HL-60 (cell line): ENCODE data around the gene COTL1.
A peak's percentile ranks its signal among the peaks of the same experiment; 100 is the strongest.

Source experiments
- DNase-seq, 2 experiments: peaks; one replicate each; pipeline ENCODE4 v3.0.0-alpha.2; 2010 to 2020; ENCODE audit warnings: low read depth in 1 of 2, low spot score in 1 of 2
- H3K27ac ChIP-seq: fragments of 250-450 bp; sonication (Bioruptor Pico); replicated peaks from 2 replicates; pipeline ENCODE4 v1.5.1; 2020; ENCODE audit warnings: mild to moderate bottlenecking, moderate library complexity
- H3K27me3 ChIP-seq: fragments of 250-450 bp; sonication (Bioruptor Pico); 2 replicates; pipeline ENCODE4 v1.5.1; 2021; ENCODE audit warnings: mild to moderate bottlenecking, moderate library complexity; ENCODE audit not compliant: insufficient read depth, poor library complexity, severe bottlenecking
- H3K4me3 ChIP-seq: replicated peaks from 2 replicates; pipeline ENCODE4 v1.5.1; 2011; ENCODE audit warnings: mild to moderate bottlenecking, control low read depth, low read length; ENCODE audit not compliant: insufficient read depth
- GABPA ChIP-seq: IDR thresholded peaks from 2 replicates; pipeline ENCODE4 v1.6.1; 2012; ENCODE audit warnings: low read depth
- POLR2AphosphoS5 ChIP-seq: IDR thresholded peaks from 2 replicates; pipeline ENCODE4 v1.6.1; 2012; ENCODE audit warnings: low read depth
- SPI1 ChIP-seq: IDR thresholded peaks from 2 replicates; pipeline ENCODE4 v1.6.1; 2012; ENCODE audit warnings: low read depth, mild to moderate bottlenecking, borderline replicate concordance
- TF ChIP-seq, protein P1 (sequence below): IDR thresholded peaks from one replicate; pipeline ENCODE4 v1.5.1; 2011; ENCODE audit warnings: low read length, control low read depth, inconsistent platforms; ENCODE audit not compliant: insufficient read depth
- TF ChIP-seq, protein P2 (sequence below): IDR thresholded peaks from 2 replicates; pipeline ENCODE4 v1.6.1; 2012; ENCODE audit warnings: low read depth; ENCODE audit not compliant: insufficient replicate concordance

COTL1 gene

DNA sequence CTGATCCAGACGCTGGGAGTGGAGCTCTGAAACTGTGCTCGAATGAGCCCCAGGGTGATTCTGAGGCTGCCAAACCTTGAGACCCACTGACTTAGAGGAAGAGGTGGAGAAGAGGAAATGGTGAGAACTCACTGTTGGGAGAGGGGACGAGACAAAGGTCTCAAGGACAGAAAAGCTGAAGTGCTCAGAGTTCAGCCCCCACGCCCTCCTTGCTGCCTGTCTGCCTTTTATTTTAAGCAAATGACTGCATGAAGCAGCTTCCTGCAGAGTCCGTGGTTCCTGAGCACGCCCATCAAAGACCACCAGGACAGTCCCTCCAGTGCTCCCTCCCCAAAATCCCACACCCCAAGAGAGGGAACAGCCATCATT lies 20.4 kb downstream of the COTL1 start:
- Histone ChIP-seq H3K27me3 (no peaks in the 10 kb centered on the region), H3K27ac (peak overlapping the region; percentile 85), H3K4me3 (no peak overlapping the region)
- peak in 1 of 2 experiments; percentile 78 for DNase-seq
- TF ChIP-seq POLR2AphosphoS5 (no peak), SPI1 (peak; percentile 71), GABPA (no peak)
- TF ChIP-seq, protein P1, sequence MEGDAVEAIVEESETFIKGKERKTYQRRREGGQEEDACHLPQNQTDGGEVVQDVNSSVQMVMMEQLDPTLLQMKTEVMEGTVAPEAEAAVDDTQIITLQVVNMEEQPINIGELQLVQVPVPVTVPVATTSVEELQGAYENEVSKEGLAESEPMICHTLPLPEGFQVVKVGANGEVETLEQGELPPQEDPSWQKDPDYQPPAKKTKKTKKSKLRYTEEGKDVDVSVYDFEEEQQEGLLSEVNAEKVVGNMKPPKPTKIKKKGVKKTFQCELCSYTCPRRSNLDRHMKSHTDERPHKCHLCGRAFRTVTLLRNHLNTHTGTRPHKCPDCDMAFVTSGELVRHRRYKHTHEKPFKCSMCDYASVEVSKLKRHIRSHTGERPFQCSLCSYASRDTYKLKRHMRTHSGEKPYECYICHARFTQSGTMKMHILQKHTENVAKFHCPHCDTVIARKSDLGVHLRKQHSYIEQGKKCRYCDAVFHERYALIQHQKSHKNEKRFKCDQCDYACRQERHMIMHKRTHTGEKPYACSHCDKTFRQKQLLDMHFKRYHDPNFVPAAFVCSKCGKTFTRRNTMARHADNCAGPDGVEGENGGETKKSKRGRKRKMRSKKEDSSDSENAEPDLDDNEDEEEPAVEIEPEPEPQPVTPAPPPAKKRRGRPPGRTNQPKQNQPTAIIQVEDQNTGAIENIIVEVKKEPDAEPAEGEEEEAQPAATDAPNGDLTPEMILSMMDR, result no peak
- TF ChIP-seq, protein P2, sequence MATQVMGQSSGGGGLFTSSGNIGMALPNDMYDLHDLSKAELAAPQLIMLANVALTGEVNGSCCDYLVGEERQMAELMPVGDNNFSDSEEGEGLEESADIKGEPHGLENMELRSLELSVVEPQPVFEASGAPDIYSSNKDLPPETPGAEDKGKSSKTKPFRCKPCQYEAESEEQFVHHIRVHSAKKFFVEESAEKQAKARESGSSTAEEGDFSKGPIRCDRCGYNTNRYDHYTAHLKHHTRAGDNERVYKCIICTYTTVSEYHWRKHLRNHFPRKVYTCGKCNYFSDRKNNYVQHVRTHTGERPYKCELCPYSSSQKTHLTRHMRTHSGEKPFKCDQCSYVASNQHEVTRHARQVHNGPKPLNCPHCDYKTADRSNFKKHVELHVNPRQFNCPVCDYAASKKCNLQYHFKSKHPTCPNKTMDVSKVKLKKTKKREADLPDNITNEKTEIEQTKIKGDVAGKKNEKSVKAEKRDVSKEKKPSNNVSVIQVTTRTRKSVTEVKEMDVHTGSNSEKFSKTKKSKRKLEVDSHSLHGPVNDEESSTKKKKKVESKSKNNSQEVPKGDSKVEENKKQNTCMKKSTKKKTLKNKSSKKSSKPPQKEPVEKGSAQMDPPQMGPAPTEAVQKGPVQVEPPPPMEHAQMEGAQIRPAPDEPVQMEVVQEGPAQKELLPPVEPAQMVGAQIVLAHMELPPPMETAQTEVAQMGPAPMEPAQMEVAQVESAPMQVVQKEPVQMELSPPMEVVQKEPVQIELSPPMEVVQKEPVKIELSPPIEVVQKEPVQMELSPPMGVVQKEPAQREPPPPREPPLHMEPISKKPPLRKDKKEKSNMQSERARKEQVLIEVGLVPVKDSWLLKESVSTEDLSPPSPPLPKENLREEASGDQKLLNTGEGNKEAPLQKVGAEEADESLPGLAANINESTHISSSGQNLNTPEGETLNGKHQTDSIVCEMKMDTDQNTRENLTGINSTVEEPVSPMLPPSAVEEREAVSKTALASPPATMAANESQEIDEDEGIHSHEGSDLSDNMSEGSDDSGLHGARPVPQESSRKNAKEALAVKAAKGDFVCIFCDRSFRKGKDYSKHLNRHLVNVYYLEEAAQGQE, result no peak

DNA sequence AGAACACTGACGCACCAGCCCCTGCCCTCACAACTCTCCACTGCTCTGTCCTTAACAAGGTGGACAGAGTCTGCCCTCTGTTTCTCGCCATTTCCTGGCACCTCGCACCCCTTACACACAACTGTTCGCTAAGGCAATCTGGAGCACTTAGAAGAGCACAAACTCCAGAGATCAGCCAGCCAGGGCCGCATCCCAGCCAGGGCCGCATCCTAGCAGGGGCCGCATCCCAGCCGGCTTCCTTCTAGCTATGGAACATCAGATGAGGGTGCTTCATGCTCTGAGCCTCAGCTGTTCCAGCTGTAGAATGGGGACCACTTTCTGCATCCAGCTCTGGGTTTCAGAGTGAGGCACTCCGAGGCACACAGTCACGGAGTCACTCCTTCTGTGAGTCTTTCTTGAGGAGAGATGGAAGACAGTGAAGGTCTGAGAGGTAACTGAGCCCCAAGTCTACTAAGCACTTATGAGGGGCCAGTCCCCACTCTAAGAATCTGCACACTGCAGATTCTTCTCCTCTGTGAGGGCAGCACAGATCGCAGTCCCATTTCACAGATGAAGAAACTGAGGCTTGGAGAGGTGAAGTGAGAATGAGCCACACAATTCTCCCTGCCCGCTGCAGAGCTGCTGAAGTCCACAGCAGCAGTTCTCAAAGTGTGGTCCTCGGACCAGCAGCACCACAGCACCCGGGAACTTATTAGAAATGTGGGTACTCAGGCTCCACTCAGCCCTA lies 20.9 kb downstream of the COTL1 start:
- Histone ChIP-seq H3K4me3 (no peak overlapping the region), H3K27me3 (no peaks in the 10 kb centered on the region), H3K27ac (peak overlapping the region; percentile 85)
- no peak for DNase-seq
- TF ChIP-seq, protein P2, result no peak
- TF ChIP-seq SPI1 (no peak), GABPA (no peak), POLR2AphosphoS5 (no peak)
- TF ChIP-seq, protein P1, result no peak

DNA sequence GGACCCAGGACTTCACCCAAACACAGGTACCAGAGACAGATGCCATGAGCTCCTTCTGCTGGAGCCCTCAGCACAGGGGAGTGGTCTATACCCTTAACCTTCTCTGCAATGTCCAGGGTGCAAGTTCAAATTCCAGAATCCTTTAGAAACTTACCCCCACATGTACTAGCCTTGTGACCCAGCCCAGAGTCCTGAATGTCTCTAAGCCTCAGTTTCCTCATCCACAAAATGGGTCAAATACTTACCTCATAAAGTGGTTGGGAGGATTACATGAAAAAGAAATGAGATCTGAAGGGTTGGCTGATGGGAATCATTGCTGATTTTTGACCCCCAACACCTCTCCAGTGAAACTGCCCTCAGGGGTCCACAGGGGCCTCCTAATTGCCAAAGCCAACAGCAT lies 21.7 kb downstream of the COTL1 start:
- H3K27ac ChIP-seq, result peak overlapping the region; percentile 85
- DNase-seq, result no peak
- TF ChIP-seq POLR2AphosphoS5 (no peak), SPI1 (no peak), GABPA (no peak)
- TF ChIP-seq, protein P1, result no peak
- TF ChIP-seq, protein P2, result no peak
- H3K4me3 ChIP-seq, result no peak overlapping the region
- H3K27me3 ChIP-seq, result no peaks in the 10 kb centered on the region
